ENCODE measurements around the gene TAS2R7.
A peak's percentile ranks its signal among the peaks of the same experiment; 100 is the strongest.
"Not testable (repeated sequence)": the region's sequence is repeated elsewhere in the genome, so short reads cannot be mapped to it uniquely, and the experiment has no call there.

The TAS2R7 gene

GRCh38 chr12:10802587-10802986 lies at the start of gene TAS2R7:
Gene TAS2R7, minus strand, starts transcription at chr12:10802627. Its CDS starts 57 bp downstream, at chr12:10802570.
- FAIRE-seq = no peak
- DNase-seq (ENCODE audit: low spot score) = no peak

- FAIRE-seq (no peak), DNase-seq (ENCODE audit: low spot score) (peak; percentile 25)
These were observed 48.9 kb upstream of the TAS2R7 start for GRCh38 chr12:10851243-10851858.

GRCh38 chr12:10849425-10849878 lies 47.0 kb upstream of the TAS2R7 start, which contains the start of gene PRR4:
Gene PRR4, minus strand, starts transcription at chr12:10849475. Its CDS starts 38 bp downstream, at chr12:10849437.
- FAIRE-seq (peak; percentile 9), DNase-seq (ENCODE audit: low spot score) (peak; percentile 26)

GRCh38 chr12:10847744-10848143 lies 45.3 kb upstream of the TAS2R7 start:
- no peak for FAIRE-seq

GRCh38 chr12:10842862-10843261 lies 40.4 kb upstream of the TAS2R7 start:
- FAIRE-seq (peak; percentile 48), DNase-seq (ENCODE audit: low spot score) (no peak)

More at GRCh38 chr12:10847744-10848143, 45.3 kb upstream of the TAS2R7 start:
- no peak for DNase-seq (ENCODE audit: low spot score)

- no peak for FAIRE-seq
- DNase-seq (ENCODE audit: low spot score) = no peak
These were observed 36.0 kb upstream of the TAS2R7 start for GRCh38 chr12:10838461-10838860.

- FAIRE-seq (no peak), DNase-seq (ENCODE audit: low spot score) (no peak)
These were observed 27.6 kb upstream of the TAS2R7 start for GRCh38 chr12:10829994-10830393.

GRCh38 chr12:10826258-10826657 lies 23.8 kb upstream of the TAS2R7 start, which contains the start of gene TAS2R10:
Gene TAS2R10, minus strand, starts transcription at chr12:10826358. Its CDS starts 89 bp downstream, at chr12:10826269.
- DNase-seq (ENCODE audit: low spot score) = no peak
- no peak for FAIRE-seq

- no peak for DNase-seq (ENCODE audit: low spot score)
- FAIRE-seq = no peak
These were observed 22.5 kb upstream of the TAS2R7 start for GRCh38 chr12:10824957-10825356.

- no peak for FAIRE-seq
- DNase-seq (ENCODE audit: low spot score) = no peak
These were observed 9.6 kb upstream of the TAS2R7 start for GRCh38 chr12:10811883-10812536.

GRCh38 chr12:10810068-10810467 lies 7.6 kb upstream of the TAS2R7 start, which contains the start of gene TAS2R9:
Gene TAS2R9, minus strand, starts transcription at chr12:10810168. Its CDS starts 93 bp downstream, at chr12:10810075.
- FAIRE-seq (no peak), DNase-seq (ENCODE audit: low spot score) (no peak)

GRCh38 chr12:10807186-10807585 lies 4.8 kb upstream of the TAS2R7 start, which contains the start of gene TAS2R8:
Gene TAS2R8, minus strand, starts transcription at chr12:10807286. Its CDS starts 306 bp downstream, at chr12:10806980.
- DNase-seq (ENCODE audit: low spot score) (no peak), FAIRE-seq (no peak)

GRCh38 chr12:10801741-10802140 lies 686 bp downstream of the TAS2R7 start:
- FAIRE-seq = no peak
- no peak for DNase-seq (ENCODE audit: low spot score)

GRCh38 chr12:10794222-10794621 lies 8.2 kb downstream of the TAS2R7 start:
- no peak for DNase-seq (ENCODE audit: low spot score)
- no peak for FAIRE-seq

- DNase-seq (ENCODE audit: low spot score); FAIRE-seq: not testable (repeated sequence)
These were observed 10.7 kb downstream of the TAS2R7 start for GRCh38 chr12:10791769-10792168.

GRCh38 chr12:10783252-10783651 lies 19.2 kb downstream of the TAS2R7 start:
- DNase-seq (ENCODE audit: low spot score) = no peak
- FAIRE-seq = no peak

GRCh38 chr12:10779103-10779502 lies 23.3 kb downstream of the TAS2R7 start:
- DNase-seq (ENCODE audit: low spot score) (no peak), FAIRE-seq (no peak)

- FAIRE-seq (no peak), DNase-seq (ENCODE audit: low spot score) (peak; percentile 32)
These were observed 31.2 kb downstream of the TAS2R7 start for GRCh38 chr12:10771132-10771733.

GRCh38 chr12:10759657-10760056 lies 42.8 kb downstream of the TAS2R7 start:
- DNase-seq (ENCODE audit: low spot score) = no peak
- FAIRE-seq = no peak

- no peak for FAIRE-seq
These were observed 46.2 kb downstream of the TAS2R7 start for GRCh38 chr12:10756194-10756593.

GRCh38 chr12:10753059-10753458 lies 49.4 kb downstream of the TAS2R7 start:
- DNase-seq (ENCODE audit: low spot score) (peak; percentile 18), FAIRE-seq (peak; percentile 44)

More at GRCh38 chr12:10756194-10756593, 46.2 kb downstream of the TAS2R7 start:
- DNase-seq (ENCODE audit: low spot score) = no peak
